CD1c-positive myeloid dendritic cell (primary cell): ENCODE data around the gene COTL1.
"Not testable (repeated sequence)": the region's sequence is repeated elsewhere in the genome, so short reads cannot be mapped to it uniquely, and the experiment has no call there.

Experiments
- DNase-seq: peaks from one replicate; pipeline ENCODE4 v3.0.0-alpha.2; 2016; ENCODE audit errors: extremely low spot score

Gene COTL1

GRCh38 chr16:84569382-84569987, 48.4 kb downstream of the COTL1 start:
- DNase-seq, result peak; percentile 91

- DNase-seq, result no peak
Observed at GRCh38 chr16:84568066-84568465, 49.8 kb downstream of the COTL1 start.

DNA sequence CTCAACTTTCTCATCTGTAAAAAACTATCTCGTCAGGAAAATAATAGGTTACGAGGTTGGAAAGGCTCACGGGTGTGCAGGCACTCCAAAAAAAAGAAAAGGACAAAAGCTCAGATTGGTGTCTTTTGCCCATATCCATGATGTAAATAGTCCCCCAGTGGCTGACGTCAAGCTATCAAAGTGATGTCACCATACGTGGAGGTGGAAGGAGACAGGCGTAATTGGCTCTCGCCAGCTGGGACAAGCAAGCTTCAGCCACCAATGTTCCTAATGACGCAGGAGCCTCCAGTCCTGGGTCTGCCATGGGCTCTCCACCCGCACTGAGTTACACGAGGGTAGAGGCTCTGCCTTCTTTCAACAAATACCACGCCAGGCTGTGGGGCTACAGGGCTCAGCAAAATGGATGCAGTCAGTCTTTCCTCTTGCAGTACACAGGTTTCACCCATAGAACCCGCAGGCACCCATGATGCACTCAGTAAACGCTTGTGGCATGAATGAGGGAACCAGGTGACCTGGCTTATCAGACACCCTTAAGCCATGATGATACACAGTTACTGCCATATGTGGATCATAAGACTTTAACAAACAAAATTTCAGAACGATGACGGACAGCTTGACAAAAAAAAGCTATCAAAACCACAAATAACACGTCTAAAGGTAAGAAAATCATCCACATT, 50.5 kb downstream of the COTL1 start:
- DNase-seq, result no peak

- no peak for DNase-seq
Observed at GRCh38 chr16:84566545-84567257, 51.2 kb downstream of the COTL1 start.

- no peak for DNase-seq
Observed at GRCh38 chr16:84565669-84566495, 52.0 kb downstream of the COTL1 start.

- DNase-seq, result no peak
Observed at GRCh38 chr16:84563786-84564420, 54.0 kb downstream of the COTL1 start.

GRCh38 chr16:84563064-84563715, 54.7 kb downstream of the COTL1 start:
- DNase-seq, result no peak

- DNase-seq, result peak; percentile 86
Observed at GRCh38 chr16:84562174-84562815, 55.6 kb downstream of the COTL1 start.

GRCh38 chr16:84561291-84561690, 56.6 kb downstream of the COTL1 start:
- no peak for DNase-seq

DNA sequence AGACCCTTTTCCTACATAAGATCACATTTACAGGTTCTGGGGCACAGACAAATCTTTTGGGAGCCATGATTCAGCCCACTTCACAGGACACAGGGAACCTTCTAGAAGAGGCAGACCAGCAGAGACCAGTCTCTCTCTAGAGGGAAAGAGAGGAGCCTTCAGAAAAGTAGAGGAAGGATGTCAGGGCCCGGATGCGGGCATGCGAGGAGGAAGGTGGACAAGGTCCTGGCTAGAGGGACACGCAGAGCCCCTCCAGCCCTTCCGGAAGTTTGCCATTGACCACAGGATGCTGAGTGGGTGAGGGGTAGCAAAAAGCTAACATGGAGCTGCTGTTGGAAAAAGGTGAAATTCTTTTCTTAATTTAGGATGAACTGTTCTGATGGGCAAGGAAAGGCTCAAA, 57.6 kb downstream of the COTL1 start:
- DNase-seq, result no peak

GRCh38 chr16:84559311-84559932, 58.5 kb downstream of the COTL1 start:
- no peak for DNase-seq

DNA sequence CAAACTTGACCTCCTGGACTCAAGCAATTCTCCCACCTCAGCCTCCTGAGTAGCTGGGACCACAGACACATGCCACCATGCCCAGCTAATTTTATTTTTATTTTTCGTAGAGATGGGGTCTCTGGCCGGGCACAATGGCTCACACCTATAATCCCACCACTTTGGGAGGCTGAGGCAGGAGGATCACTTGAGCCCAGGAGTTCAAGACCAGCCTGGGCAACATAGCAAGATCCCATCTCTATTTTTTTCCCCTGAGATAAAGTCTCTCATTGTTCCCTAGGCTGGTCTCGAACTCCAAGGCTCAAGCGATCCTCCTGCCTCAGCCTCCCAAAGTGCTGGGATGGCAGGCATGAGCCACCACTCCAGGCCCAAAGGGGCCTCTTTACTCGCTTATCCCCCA, 59.0 kb downstream of the COTL1 start:
- DNase-seq, result not testable (repeated sequence)

GRCh38 chr16:84557504-84557903, 60.4 kb downstream of the COTL1 start:
- DNase-seq, result no peak

DNA sequence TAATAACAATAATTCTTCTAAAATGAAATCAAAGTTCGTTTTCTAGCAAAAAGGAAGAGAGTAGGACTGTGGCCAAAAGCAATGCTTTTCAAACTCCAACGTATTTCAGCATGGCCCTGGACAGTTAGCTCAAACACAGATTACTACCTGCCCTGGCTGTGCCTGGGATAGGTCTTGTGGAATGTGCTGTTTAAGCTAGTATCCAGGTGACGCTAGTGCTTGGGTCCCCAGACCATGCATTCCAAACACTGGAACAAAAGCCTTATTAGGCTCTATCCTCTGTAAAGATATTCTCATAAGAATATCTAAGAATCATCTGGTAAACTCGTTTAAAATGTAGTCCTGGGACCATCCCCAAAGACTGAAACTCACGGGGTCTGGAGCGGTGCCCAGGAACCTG, 60.8 kb downstream of the COTL1 start:
- DNase-seq, result no peak

- DNase-seq, result no peak
Observed at GRCh38 chr16:84555418-84556196, 62.3 kb downstream of the COTL1 start.

- DNase-seq, result no peak
Observed at GRCh38 chr16:84554627-84555328, 63.1 kb downstream of the COTL1 start.

GRCh38 chr16:84553873-84554399, 63.9 kb downstream of the COTL1 start:
- no peak for DNase-seq

- no peak for DNase-seq
Observed at GRCh38 chr16:84552135-84552534, 65.7 kb downstream of the COTL1 start.

DNA sequence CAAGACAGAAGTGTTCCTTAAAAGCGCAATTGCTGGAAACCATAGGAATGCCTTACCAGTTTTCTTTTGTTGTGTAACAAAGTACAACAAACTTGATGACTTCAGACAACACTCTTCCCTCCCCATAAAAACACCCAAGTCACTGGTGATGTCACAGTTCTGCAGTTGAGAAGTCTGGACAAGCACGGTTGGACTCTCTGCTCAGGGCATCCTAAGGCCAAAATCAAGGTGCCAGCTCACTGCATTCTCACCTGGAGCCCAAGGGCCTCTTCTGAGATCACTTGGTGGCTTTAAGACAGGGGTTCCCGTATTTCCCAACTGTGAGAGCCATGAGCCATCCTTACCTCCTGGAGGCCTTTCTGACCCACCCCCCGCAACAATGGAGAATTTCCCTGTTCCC, 67.8 kb downstream of the COTL1 start:
- DNase-seq, result no peak
